HepG2 (cell line): Measurements from ENCODE around the gene DAZL. TPM values are rescaled to one million over a fixed set of nuclear protein-coding genes. Genes with fewer than 3 reads are reported as not detected.

Source experiments
- ATAC-seq: fragments of 200-7000 bp; cut with Tn5 transposase; 3 replicates; pipeline ENCODE4 v1.9.1; 2020; ENCODE audit warnings: mild to moderate bottlenecking, moderate library complexity
- BruUV-seq: library from RNA; stranded (reverse); fragments of 400-500 nt; replicated peaks from 2 replicates; lab custom pipeline; 2021; lab: Mats Ljungman, UMichigan
- CTCF ChIA-PET: fragments of 300-600 bp; formaldehyde crosslinking; extraction: SDS; loops from one replicate; lab custom pipeline; 2021; ENCODE audit warnings: low total read pairs, inconsistent platforms, low intra/inter-chr PET ratio; lab: Yijun Ruan, JAX
- POLR2A ChIA-PET: fragments of 350-600 bp; sonication (Branson Sonifier 250); formaldehyde crosslinking; loops from one replicate; lab custom pipeline; 2020; ENCODE audit warnings: antibody characterized with exemption, inconsistent platforms; lab: Yijun Ruan, JAX
- DNase-seq: peaks from one replicate; pipeline ENCODE4 v3.0.0-alpha.2; 2015; ENCODE audit warnings: low spot score
- FAIRE-seq: peaks from 3 replicates; lab custom pipeline; 2011; peaks lifted over from hg19 to GRCh38; lab: Jason Lieb, UNC
- H2AFZ ChIP-seq: one replicate; pipeline ENCODE4 v1.6.1; 2011; ENCODE audit warnings: low read length, inconsistent platforms
- H3K27ac ChIP-seq: fragments of 300-600 bp; 3 replicates; pipeline ENCODE4 v1.8.0; 2011; ENCODE audit warnings: mixed run types, mild to moderate bottlenecking, mixed read lengths, low read length, inconsistent platforms; ENCODE audit not compliant: insufficient read depth; ENCODE audit errors: extremely low read length
- H3K27me3 ChIP-seq, 2 experiments: fragments of 200-600 bp in 1 of 2; 2 replicates in 1 of 2; 3 replicates in 1 of 2; pipeline versions ENCODE4 v1.6.0 to v1.8.0; 2011; ENCODE audit warnings: low read length in 2 of 2, mild to moderate bottlenecking in 2 of 2, moderate library complexity in 2 of 2, inconsistent platforms in 1 of 2; ENCODE audit not compliant: insufficient read depth in 2 of 2, control insufficient read depth in 1 of 2
- H3K36me3 ChIP-seq, 2 experiments: fragments of 200-600 bp in 1 of 2; replicated peaks in 1 of 2; 2 replicates in 1 of 2; 3 replicates in 1 of 2; pipeline versions ENCODE4 v1.5.1 to v1.8.0; 2011; ENCODE audit warnings: low read length in 2 of 2, inconsistent platforms in 1 of 2; ENCODE audit not compliant: insufficient read depth in 2 of 2, control insufficient read depth in 1 of 2
- H3K4me1 ChIP-seq: 2 replicates; pipeline ENCODE4 v1.5.1; 2012; ENCODE audit warnings: low read length, inconsistent platforms; ENCODE audit not compliant: insufficient read depth
- H3K4me2 ChIP-seq: 2 replicates; pipeline ENCODE4 v1.6.0; 2011; ENCODE audit warnings: low read depth, low read length, inconsistent platforms
- H3K4me3 ChIP-seq, 3 experiments: fragments of 200-600 bp in 1 of 3; sonication (generic), shearing (Covaris generic) in 1 of 3; replicated peaks in 1 of 3; 2 replicates each; pipeline ENCODE4 v1.5.1; 2011 to 2016; ENCODE audit warnings: low read length in 3 of 3, inconsistent platforms in 2 of 3, low read depth in 2 of 3, mild to moderate bottlenecking in 2 of 3, control low read depth in 1 of 3, mixed read lengths in 1 of 3; ENCODE audit not compliant: insufficient read depth in 1 of 3
- H3K79me2 ChIP-seq: one replicate; pipeline ENCODE4 v1.6.1; 2011; ENCODE audit warnings: low read length, inconsistent platforms; ENCODE audit not compliant: insufficient read depth
- H3K9ac ChIP-seq: 2 replicates; pipeline ENCODE4 v1.6.0; 2011; ENCODE audit warnings: mild to moderate bottlenecking, low read depth, low read length, inconsistent platforms; ENCODE audit not compliant: insufficient read depth
- H3K9me3 ChIP-seq: 2 replicates; pipeline ENCODE4 v1.5.1; 2012; ENCODE audit warnings: mild to moderate bottlenecking, low read length
- H4K20me1 ChIP-seq: 2 replicates; pipeline ENCODE4 v1.6.0; 2011; ENCODE audit warnings: inconsistent platforms, mild to moderate bottlenecking, low read length, moderate library complexity; ENCODE audit not compliant: insufficient read depth
- ARID2 ChIP-seq: sonication (generic); formaldehyde crosslinking; IDR thresholded peaks from 2 replicates; pipeline ENCODE4 v1.8.1; 2022; ENCODE audit warnings: mild to moderate bottlenecking, missing genetic modification reagents, borderline replicate concordance
- DBP ChIP-seq: sonication (generic); formaldehyde crosslinking; IDR thresholded peaks from 2 replicates; pipeline ENCODE4 v1.4.0; 2020; ENCODE audit warnings: missing genetic modification reagents; ENCODE audit errors: not compliant biosample characterization
- ELF3 ChIP-seq: IDR thresholded peaks from 2 replicates; pipeline ENCODE4 v1.6.1; 2016; ENCODE audit warnings: missing genetic modification reagents, missing compliant biosample characterization
- ELK4 ChIP-seq: sonication (generic); formaldehyde crosslinking; IDR thresholded peaks from 2 replicates; pipeline ENCODE4 v1.9.0; 2021; ENCODE audit warnings: missing genetic modification reagents, borderline replicate concordance
- MXD4 ChIP-seq: IDR thresholded peaks from 2 replicates; pipeline ENCODE4 v1.6.1; 2016; ENCODE audit warnings: mild to moderate bottlenecking, missing biosample characterization, missing genetic modification reagents
- THAP11 ChIP-seq: IDR thresholded peaks from 2 replicates; pipeline ENCODE4 v1.6.1; 2016; ENCODE audit warnings: missing biosample characterization, missing genetic modification reagents
- THRA ChIP-seq: sonication (generic); formaldehyde crosslinking; IDR thresholded peaks from 2 replicates; pipeline ENCODE4 v1.4.0; 2020; ENCODE audit warnings: missing genetic modification reagents, borderline replicate concordance
- ZBTB33 ChIP-seq: sonication (generic); formaldehyde crosslinking; IDR thresholded peaks from 2 replicates; pipeline ENCODE4 v1.4.0; 2020; ENCODE audit warnings: missing genetic modification reagents
- ZNF513 ChIP-seq: sonication (generic); formaldehyde crosslinking; conservative IDR thresholded peaks from 2 replicates; pipeline ENCODE4 v1.5.0; 2020; ENCODE audit warnings: missing genetic modification reagents
- ZNF614 ChIP-seq: IDR thresholded peaks from 2 replicates; pipeline ENCODE4 v1.6.1; 2018; ENCODE audit warnings: missing biosample characterization, missing genetic modification reagents, inconsistent platforms, borderline replicate concordance
- WGBS: methylation state at CpG from one replicate; pipeline ENCODE4 v1.1.6; 2017; ENCODE audit warnings: low lambda C conversion rate; 5-methylcytosine and 5-hydroxymethylcytosine counted together
- in situ Hi-C: cut with HindIII; loops from 2 replicates; pipeline ENCODE4 v1.10.0; 2017; ENCODE audit warnings: low pct_unique_long_range_greater_than_20kb; ENCODE audit not compliant: extremely low pct_ligation_motif_present
- intact Hi-C: fragments of 100-400 bp; cut with micrococcal nuclease; formaldehyde crosslinking; loops from one replicate; pipeline ENCODE4 v1.10.0; 2022; ENCODE audit not compliant: unreplicated experiment
- polyA plus RNA-seq, 8 experiments: library from polyadenylated mRNA; depleted of rRNA in 3 of 8; stranded (reverse) in 7 of 8; unstranded in 1 of 8; fragments of >200 nt; fragmentation: Illumina TruSeq in 4 of 8; extraction: Trizol in 4 of 8; gene quantifications; 2 replicates each; pipeline versions ENCODE4 v1.2.1 to v1.2.3, GENCODE V29; 2011 to 2016; ENCODE audit warnings: low read depth in 4 of 8, missing spikeins in 1 of 8, mixed read lengths in 1 of 8; ENCODE audit not compliant: insufficient read depth in 1 of 8
- total RNA-seq, 5 experiments: library from RNA; depleted of rRNA; stranded (reverse); fragments of >200 nt; fragmentation: Illumina TruSeq; extraction: Trizol; gene quantifications; 2 replicates each; pipeline ENCODE4 v1.2.3, GENCODE V29; 2016; ENCODE audit warnings: low read depth in 1 of 5

Gene DAZL
- total and polyA plus RNA-seq, 2 of the 13 experiments (the other 11 are each of a cell fraction or from before 2014, with no cell fraction given): not detected

- no peak overlapping the region for H3K9ac ChIP-seq
- WGBS: 24% methylated on average over 10 of the region's 10 CpGs
- H3K4me3 ChIP-seq: no peak overlapping the region
- H3K27me3 ChIP-seq: peaks cover 0 to 39% of the 10 kb centered on the region in 2 experiments; a peak in 3 of 5 replicates
- BruUV-seq: no TSS peak
- in situ Hi-C loops: loop anchor here (25.0 kb wide), 1 partner anchor 508 kb away; no protein-coding TSS in a partner anchor
- CTCF ChIA-PET: no interaction called here
- no peaks in the 10 kb centered on the region for H3K4me1 ChIP-seq
- no peaks in the 10 kb centered on the region for H3K79me2 ChIP-seq
- TF ChIP-seq MXD4 (no peak), THRA (no peak), ARID2 (CRISPR knock-in tag) (no peak), THAP11 (CRISPR knock-in tag) (no peak), DBP (CRISPR knock-in tag) (no peak), ZNF513 (CRISPR knock-in tag) (no peak), ZBTB33 (CRISPR knock-in tag) (no peak), ELK4 (no peak), ZNF614 (CRISPR knock-in tag) (no peak), ELF3 (CRISPR knock-in tag) (no peak)
- FAIRE-seq (no peak), ATAC-seq (no peak), DNase-seq (no peak)
- H4K20me1 ChIP-seq: no peaks in the 10 kb centered on the region
- H3K36me3 ChIP-seq: no peaks in the 10 kb centered on the region
- POLR2A ChIA-PET: no interaction called here
- intact Hi-C loops: no loop called here
- no peak overlapping the region for H3K27ac ChIP-seq
- H3K4me2 ChIP-seq: no peak overlapping the region
- no peak overlapping the region for H2AFZ ChIP-seq
- no peaks in the 10 kb centered on the region for H3K9me3 ChIP-seq
Measured at GRCh38 chr3:16545413-16546185, 59.6 kb downstream of the DAZL start.
